Measurements from ENCODE around the gene DMRTA1.
"Not testable (repeated sequence)": the region's sequence is repeated elsewhere in the genome, so short reads cannot be mapped to it uniquely, and the experiment has no call there.

The DMRTA1 gene

GRCh38 chr9:22457448-22457847, 10.8 kb downstream of the DMRTA1 start:
- no peak for DNase-seq (ENCODE audit: low read depth)

GRCh38 chr9:22463205-22463604, 16.6 kb downstream of the DMRTA1 start:
- no peak for DNase-seq (ENCODE audit: low read depth)

GRCh38 chr9:22469928-22470544, 23.4 kb downstream of the DMRTA1 start:
- no peak for DNase-seq (ENCODE audit: low read depth)

- no peak for DNase-seq (ENCODE audit: low read depth)
Observed at GRCh38 chr9:22481566-22481965, 34.9 kb downstream of the DMRTA1 start.

- no peak for DNase-seq (ENCODE audit: low read depth)
Observed at GRCh38 chr9:22483528-22484070, 37.0 kb downstream of the DMRTA1 start.

GRCh38 chr9:22496197-22496596, 49.6 kb downstream of the DMRTA1 start:
- DNase-seq (ENCODE audit: low read depth), result not testable (repeated sequence)
